ENCODE data around the gene ZNF236. TPM values are rescaled to one million over a fixed set of nuclear protein-coding genes. Genes with fewer than 3 reads are reported as not detected.

The ZNF236 gene
- total RNA-seq, 4 donors from 2014 or later: 15.6 to 28.0 (median 20.6) TPM

DNA sequence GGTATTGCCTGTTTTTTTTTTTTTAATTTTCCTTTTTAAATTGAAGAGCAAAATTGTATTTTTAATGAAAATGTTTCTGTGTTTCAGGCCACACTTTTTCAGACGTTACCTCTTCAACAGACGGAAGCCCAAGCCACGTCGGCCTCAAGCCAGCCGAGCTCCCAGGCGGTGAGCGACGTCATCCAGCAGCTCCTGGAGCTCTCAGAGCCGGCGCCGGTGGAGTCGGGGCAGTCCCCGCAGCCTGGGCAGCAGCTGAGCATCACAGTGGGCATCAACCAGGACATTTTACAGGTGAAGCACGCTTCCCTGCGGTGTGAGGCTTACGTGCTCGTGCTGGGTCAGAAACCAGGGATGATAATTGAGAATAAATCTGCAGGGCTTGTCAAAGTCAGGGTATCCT, 57.7 kb downstream of the ZNF236 start:
- H3K4me3 ChIP-seq (replicated peaks in 1 of 3): no peak overlapping the region
- no peaks in the 10 kb centered on the region for H3K4me1 ChIP-seq
- no peak for DNase-seq
- TF ChIP-seq, protein P1, sequence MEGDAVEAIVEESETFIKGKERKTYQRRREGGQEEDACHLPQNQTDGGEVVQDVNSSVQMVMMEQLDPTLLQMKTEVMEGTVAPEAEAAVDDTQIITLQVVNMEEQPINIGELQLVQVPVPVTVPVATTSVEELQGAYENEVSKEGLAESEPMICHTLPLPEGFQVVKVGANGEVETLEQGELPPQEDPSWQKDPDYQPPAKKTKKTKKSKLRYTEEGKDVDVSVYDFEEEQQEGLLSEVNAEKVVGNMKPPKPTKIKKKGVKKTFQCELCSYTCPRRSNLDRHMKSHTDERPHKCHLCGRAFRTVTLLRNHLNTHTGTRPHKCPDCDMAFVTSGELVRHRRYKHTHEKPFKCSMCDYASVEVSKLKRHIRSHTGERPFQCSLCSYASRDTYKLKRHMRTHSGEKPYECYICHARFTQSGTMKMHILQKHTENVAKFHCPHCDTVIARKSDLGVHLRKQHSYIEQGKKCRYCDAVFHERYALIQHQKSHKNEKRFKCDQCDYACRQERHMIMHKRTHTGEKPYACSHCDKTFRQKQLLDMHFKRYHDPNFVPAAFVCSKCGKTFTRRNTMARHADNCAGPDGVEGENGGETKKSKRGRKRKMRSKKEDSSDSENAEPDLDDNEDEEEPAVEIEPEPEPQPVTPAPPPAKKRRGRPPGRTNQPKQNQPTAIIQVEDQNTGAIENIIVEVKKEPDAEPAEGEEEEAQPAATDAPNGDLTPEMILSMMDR (IDR thresholded peaks at IDR 0.05): no peak
- TF ChIP-seq POLR2A (IDR thresholded peaks at IDR 0.05): no peak
- no peaks in the 10 kb centered on the region for H3K9me3 ChIP-seq
- intact Hi-C loops (cut with DNase I): loop anchor here (10.0 kb wide), 1 partner anchor 75 kb away; no protein-coding TSS in a partner anchor
- no peaks in the 10 kb centered on the region for H3K27me3 ChIP-seq
- WGBS, 2 donors: 95 to 98% methylated on average over 17 of the region's 17 CpGs
- peaks cover 5 to 21% of the 10 kb centered on the region in 2 donors for H3K36me3 ChIP-seq
- H3K27ac ChIP-seq: no peak overlapping the region

DNA sequence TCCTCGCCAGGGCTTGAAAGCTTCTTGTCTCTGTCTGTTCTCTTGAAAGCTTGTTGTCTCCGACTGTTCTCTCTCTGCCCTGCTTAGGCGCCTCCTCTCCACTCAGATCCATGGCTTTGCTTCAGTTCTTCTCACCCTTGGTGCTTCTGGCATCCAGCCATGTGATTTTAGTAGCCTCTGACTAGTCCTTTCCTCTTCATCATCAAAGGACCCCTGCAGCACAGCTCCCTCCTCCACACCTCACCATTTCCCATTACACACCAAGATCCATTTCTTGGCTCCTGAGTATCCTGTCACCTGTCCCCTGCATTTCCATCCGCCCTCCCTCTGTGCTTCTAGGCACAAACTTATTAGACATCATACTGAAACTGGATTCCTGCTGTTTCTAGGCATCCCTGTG, 59.4 kb downstream of the ZNF236 start:
- Histone ChIP-seq H3K9me3 (no peaks in the 10 kb centered on the region), H3K27me3 (no peaks in the 10 kb centered on the region), H3K4me1 (no peaks in the 10 kb centered on the region), H3K27ac (no peak overlapping the region), H3K4me3 (replicated peaks in 1 of 3) (no peak overlapping the region), H3K36me3 (peaks cover 5 to 25% of the 10 kb centered on the region in 2 donors)
- TF ChIP-seq, protein P1 (IDR thresholded peaks at IDR 0.05): no peak
- 64 to 79% methylated on average over 4 of the region's 4 CpGs for WGBS, 2 donors
- intact Hi-C loops (cut with DNase I): loop anchor here (10.0 kb wide), 1 partner anchor 77 kb away; no protein-coding TSS in a partner anchor
- peak; percentile 43 to 49 for DNase-seq

DNA sequence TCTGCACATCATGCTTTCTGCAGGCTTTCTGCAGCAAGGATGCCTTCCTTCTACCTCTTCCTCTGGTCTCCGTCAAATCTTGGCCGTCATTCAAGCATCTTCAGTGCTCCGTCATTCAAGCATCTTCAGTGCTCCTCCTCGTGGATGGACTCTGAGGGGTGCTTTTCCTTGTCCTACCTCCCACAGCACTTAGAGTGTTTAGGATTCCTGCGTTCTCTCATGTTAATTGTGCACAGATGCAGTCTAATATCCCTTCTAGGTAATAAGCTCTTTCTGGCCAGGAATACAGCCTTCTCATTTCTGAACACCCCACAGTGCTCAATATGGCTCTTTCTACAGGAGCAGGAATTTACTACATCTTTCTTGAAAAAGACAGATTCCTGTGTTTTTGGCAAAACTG, 59.8 kb downstream of the ZNF236 start:
- H3K27ac ChIP-seq: no peak overlapping the region
- intact Hi-C loops (cut with DNase I): loop anchor here (10.0 kb wide), 1 partner anchor 77 kb away; no protein-coding TSS in a partner anchor
- H3K4me1 ChIP-seq: no peaks in the 10 kb centered on the region
- 69 to 70% methylated on average over 5 of the region's 5 CpGs for WGBS, 2 donors
- H3K9me3 ChIP-seq: no peaks in the 10 kb centered on the region
- no peak for DNase-seq
- peaks cover 5 to 25% of the 10 kb centered on the region in 2 donors for H3K36me3 ChIP-seq
- H3K27me3 ChIP-seq: no peaks in the 10 kb centered on the region
- TF ChIP-seq, protein P1 (IDR thresholded peaks at IDR 0.05): no peak
- no peak for TF ChIP-seq POLR2A (IDR thresholded peaks at IDR 0.05)
- H3K4me3 ChIP-seq (replicated peaks in 1 of 3): no peak overlapping the region

DNA sequence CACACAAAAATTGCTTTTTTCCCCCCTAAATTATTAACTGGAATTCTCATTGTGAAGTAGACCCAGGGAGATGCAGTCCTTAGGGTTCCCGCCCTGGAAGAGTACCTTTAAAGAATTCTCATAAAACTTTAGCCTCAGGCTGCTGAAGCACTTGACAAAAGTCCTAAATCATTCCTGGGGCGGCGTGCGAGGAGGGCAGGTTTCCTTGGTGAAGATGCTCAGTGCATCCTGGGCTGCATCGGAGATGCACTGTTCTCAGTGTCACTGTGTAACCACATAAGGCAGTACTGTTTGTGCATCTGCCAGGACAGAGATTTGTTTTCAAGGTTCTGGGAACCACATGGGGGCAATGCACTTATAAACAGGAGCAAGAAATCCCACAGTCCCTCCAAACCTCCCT, 62.6 kb downstream of the ZNF236 start:
- peaks cover 5 to 25% of the 10 kb centered on the region in 2 donors for H3K36me3 ChIP-seq
- intact Hi-C loops (cut with DNase I): loop anchor here (10.0 kb wide), 1 partner anchor 80 kb away; no protein-coding TSS in a partner anchor
- no peak overlapping the region for H3K4me3 ChIP-seq (replicated peaks in 1 of 3)
- TF ChIP-seq POLR2A (IDR thresholded peaks at IDR 0.05): no peak
- TF ChIP-seq, protein P1 (IDR thresholded peaks at IDR 0.05): no peak
- no peak for DNase-seq
- H3K4me1 ChIP-seq: peaks cover 0 to 7% of the 10 kb centered on the region in 2 donors
- 94 to 99% methylated on average over 4 to 5 of the region's 5 CpGs for WGBS, 2 donors
- H3K27ac ChIP-seq: no peak overlapping the region
- H3K27me3 ChIP-seq: no peaks in the 10 kb centered on the region
- no peaks in the 10 kb centered on the region for H3K9me3 ChIP-seq

DNA sequence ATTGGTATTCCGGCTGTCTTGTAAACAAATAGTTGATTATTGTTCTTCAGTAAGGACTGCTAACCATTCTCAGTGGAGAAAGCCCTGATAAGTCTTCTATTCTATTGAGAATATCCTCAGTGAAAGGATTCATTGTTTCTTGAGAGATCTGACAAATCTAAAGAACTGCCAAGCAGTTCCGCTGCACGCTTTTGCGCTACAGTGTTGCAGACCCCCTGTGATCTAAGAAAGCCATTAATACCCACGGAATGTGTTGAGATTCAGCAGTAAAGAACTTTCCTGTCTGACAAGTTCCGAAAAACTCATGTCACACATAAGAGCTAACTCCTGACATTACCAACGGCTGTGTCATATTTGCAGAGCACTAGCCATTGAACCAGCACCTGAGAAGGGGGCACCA, 63.8 kb downstream of the ZNF236 start:
- 87 to 89% methylated on average over 7 of the region's 7 CpGs for WGBS, 2 donors
- no peaks in the 10 kb centered on the region for H3K27me3 ChIP-seq
- peaks cover 5 to 19% of the 10 kb centered on the region in 2 donors for H3K36me3 ChIP-seq
- H3K4me3 ChIP-seq (replicated peaks in 1 of 3): no peak overlapping the region
- no peak overlapping the region for H3K27ac ChIP-seq
- intact Hi-C loops (cut with DNase I): loop anchor here (10.0 kb wide), 1 partner anchor 81 kb away; no protein-coding TSS in a partner anchor
- H3K9me3 ChIP-seq: no peaks in the 10 kb centered on the region
- no peak for DNase-seq
- H3K4me1 ChIP-seq: peaks cover 0 to 7% of the 10 kb centered on the region in 2 donors
- TF ChIP-seq, protein P1 (IDR thresholded peaks at IDR 0.05): no peak
- TF ChIP-seq POLR2A (IDR thresholded peaks at IDR 0.05): no peak
